Glutamatergic neuron (in vitro differentiated cells): ENCODE results near the gene TFAP2C. TPM values are rescaled to one million over a fixed set of nuclear protein-coding genes. Genes with fewer than 3 reads are reported as not detected.
A peak's percentile ranks its signal among the peaks of the same experiment; 100 is the strongest.

Experiments used
- DNase-seq: peaks from one replicate; pipeline ENCODE4 v3.0.0; 2022
- H3K27ac Mint-ChIP-seq: one replicate; pipeline ENCODE4 v1.8.0; 2020; ENCODE audit warnings: mild to moderate bottlenecking, mixed read lengths, inconsistent platforms; ENCODE audit not compliant: unreplicated experiment
- H3K27me3 Mint-ChIP-seq: one replicate; pipeline ENCODE4 v1.8.0; 2020; ENCODE audit warnings: mild to moderate bottlenecking, moderate library complexity, mixed read lengths, inconsistent platforms; ENCODE audit not compliant: unreplicated experiment
- H3K36me3 Mint-ChIP-seq: one replicate; pipeline ENCODE4 v1.8.0; 2020; ENCODE audit warnings: mild to moderate bottlenecking, mixed read lengths, inconsistent platforms; ENCODE audit not compliant: unreplicated experiment
- H3K4me1 Mint-ChIP-seq: one replicate; pipeline ENCODE4 v1.8.0; 2020; ENCODE audit warnings: mild to moderate bottlenecking, low read depth, mixed read lengths, inconsistent platforms; ENCODE audit not compliant: unreplicated experiment
- H3K4me3 Mint-ChIP-seq: one replicate; pipeline ENCODE4 v1.8.0; 2020; ENCODE audit warnings: mild to moderate bottlenecking, mixed read lengths, inconsistent platforms; ENCODE audit not compliant: unreplicated experiment
- H3K9me3 Mint-ChIP-seq: one replicate; pipeline ENCODE4 v1.8.0; 2020; ENCODE audit warnings: mild to moderate bottlenecking, moderate library complexity, mixed read lengths, inconsistent platforms; ENCODE audit not compliant: unreplicated experiment
- total RNA-seq: library from RNA; stranded (reverse); fragmentation: NEBNext Ultra II Directional; extraction: Animal tissue kit (Norgen Biotek cat#: 25700); gene quantifications from one replicate; pipeline ENCODE4 v1.2.1, GENCODE V29; 2021; ENCODE audit not compliant: unreplicated experiment
- TF ChIP-seq, protein P1 (sequence below): fragments of 200-600 bp; sonication (generic); IDR thresholded peaks from one replicate; pipeline ENCODE4 v1.5.0; 2021; ENCODE audit not compliant: partially characterized antibody, unreplicated experiment

The TFAP2C gene
- total RNA-seq, 1 donor from 2014 or later, result 35.3 TPM

DNA sequence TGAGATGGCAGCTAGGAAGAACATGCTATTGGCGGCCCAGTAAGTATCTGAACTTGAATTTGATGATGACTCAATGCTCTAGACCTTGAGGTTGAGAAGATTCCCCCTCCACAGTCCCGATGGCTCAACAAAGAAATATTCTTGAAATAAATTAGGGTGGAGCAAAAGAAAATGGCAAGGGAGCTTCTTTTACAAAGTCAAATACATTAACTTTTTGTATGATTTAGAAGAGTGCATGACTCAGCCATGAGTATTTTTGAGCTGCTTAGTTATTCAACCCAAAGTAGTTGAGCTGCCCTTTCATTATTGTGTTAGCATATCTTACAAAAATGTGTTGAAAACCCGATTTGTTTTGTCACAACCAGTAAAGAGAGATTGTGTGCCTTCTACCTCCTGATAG is 7.6 kb downstream of the TFAP2C start:
- Mint-ChIP-seq H3K4me1 (peaks cover 36% of the 10 kb centered on the region), H3K27me3 (peaks cover under 1% of the 10 kb centered on the region), H3K27ac (no peak overlapping the region), H3K9me3 (peaks cover 7% of the 10 kb centered on the region), H3K36me3 (peaks cover 8% of the 10 kb centered on the region), H3K4me3 (no peak overlapping the region)
- DNase-seq, result no peak
- TF ChIP-seq, protein P1, sequence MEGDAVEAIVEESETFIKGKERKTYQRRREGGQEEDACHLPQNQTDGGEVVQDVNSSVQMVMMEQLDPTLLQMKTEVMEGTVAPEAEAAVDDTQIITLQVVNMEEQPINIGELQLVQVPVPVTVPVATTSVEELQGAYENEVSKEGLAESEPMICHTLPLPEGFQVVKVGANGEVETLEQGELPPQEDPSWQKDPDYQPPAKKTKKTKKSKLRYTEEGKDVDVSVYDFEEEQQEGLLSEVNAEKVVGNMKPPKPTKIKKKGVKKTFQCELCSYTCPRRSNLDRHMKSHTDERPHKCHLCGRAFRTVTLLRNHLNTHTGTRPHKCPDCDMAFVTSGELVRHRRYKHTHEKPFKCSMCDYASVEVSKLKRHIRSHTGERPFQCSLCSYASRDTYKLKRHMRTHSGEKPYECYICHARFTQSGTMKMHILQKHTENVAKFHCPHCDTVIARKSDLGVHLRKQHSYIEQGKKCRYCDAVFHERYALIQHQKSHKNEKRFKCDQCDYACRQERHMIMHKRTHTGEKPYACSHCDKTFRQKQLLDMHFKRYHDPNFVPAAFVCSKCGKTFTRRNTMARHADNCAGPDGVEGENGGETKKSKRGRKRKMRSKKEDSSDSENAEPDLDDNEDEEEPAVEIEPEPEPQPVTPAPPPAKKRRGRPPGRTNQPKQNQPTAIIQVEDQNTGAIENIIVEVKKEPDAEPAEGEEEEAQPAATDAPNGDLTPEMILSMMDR, result no peak

DNA sequence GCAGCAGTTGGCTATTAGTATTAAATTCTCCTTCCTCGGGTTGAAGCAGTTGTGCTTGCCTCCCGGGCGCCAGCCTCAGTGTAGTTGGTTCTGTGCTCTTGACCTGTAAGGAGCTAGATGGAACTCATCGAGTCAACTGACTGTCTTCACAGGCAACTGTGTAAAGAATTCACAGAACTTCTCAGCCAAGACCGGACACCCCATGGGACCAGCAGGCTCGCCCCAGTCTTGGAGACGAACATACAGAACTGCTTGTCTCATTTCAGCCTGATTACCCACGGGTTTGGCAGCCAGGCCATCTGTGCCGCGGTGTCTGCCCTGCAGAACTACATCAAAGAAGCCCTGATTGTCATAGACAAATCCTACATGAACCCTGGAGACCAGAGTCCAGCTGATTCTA is 8.5 kb downstream of the TFAP2C start:
- H3K9me3 Mint-ChIP-seq, result no peaks in the 10 kb centered on the region
- peaks cover 9% of the 10 kb centered on the region for H3K36me3 Mint-ChIP-seq
- peak overlapping the region; percentile 41 for H3K4me3 Mint-ChIP-seq
- TF ChIP-seq, protein P1, result no peak
- DNase-seq, result peak; percentile 34
- H3K27ac Mint-ChIP-seq, result no peak overlapping the region
- H3K27me3 Mint-ChIP-seq, result peaks cover 2% of the 10 kb centered on the region
- peaks cover 31% of the 10 kb centered on the region for H3K4me1 Mint-ChIP-seq

DNA sequence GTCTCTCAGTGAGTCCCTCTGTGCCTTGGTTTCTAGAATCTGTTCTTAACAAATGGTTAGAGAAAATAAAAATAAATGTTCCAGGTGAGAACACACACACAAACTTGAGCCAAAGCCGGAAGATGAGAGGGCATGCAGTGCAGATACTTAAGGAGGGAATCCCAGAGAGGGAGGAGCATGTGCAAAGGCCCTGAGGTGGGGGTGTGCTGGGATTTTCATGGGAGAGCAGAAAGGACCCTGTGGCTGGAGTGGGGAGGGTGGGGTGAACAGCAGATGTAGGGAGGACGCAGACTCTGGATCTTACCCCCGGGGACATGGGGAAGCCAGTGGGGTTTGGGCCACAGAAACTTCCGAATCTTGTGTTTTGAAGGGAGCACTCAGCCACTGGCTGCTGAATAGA is 17.5 kb downstream of the TFAP2C start:
- H3K27me3 Mint-ChIP-seq, result peaks cover 3% of the 10 kb centered on the region
- TF ChIP-seq, protein P1, result no peak
- no peak overlapping the region for H3K27ac Mint-ChIP-seq
- H3K4me1 Mint-ChIP-seq, result peaks cover 2% of the 10 kb centered on the region
- peaks cover 20% of the 10 kb centered on the region for H3K36me3 Mint-ChIP-seq
- no peaks in the 10 kb centered on the region for H3K9me3 Mint-ChIP-seq
- DNase-seq, result no peak
- no peak overlapping the region for H3K4me3 Mint-ChIP-seq

DNA sequence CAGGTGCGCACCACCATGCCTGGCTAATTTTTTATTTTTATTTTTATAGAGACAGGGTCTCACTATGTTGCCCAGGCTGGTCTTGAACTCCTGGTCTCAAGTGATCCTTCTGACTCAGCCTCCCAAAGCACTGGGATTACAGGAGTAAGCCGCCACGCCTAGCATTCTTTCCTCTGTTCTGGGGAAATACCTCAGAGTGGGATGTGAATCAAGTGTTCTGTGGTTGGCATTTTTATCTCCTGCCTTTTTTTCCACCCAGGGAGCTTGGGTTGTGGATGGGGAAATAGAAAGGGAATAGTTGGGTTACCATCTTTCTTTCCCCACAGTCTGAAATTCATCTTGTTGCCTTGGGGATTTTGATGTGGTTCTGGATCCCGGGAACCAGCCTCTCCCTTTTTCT is 24.1 kb downstream of the TFAP2C start:
- no peaks in the 10 kb centered on the region for H3K27me3 Mint-ChIP-seq
- H3K4me3 Mint-ChIP-seq, result no peak overlapping the region
- peaks cover 2% of the 10 kb centered on the region for H3K9me3 Mint-ChIP-seq
- no peaks in the 10 kb centered on the region for H3K4me1 Mint-ChIP-seq
- no peak overlapping the region for H3K27ac Mint-ChIP-seq
- no peak for DNase-seq
- H3K36me3 Mint-ChIP-seq, result peaks cover 3% of the 10 kb centered on the region
- TF ChIP-seq, protein P1, result no peak

DNA sequence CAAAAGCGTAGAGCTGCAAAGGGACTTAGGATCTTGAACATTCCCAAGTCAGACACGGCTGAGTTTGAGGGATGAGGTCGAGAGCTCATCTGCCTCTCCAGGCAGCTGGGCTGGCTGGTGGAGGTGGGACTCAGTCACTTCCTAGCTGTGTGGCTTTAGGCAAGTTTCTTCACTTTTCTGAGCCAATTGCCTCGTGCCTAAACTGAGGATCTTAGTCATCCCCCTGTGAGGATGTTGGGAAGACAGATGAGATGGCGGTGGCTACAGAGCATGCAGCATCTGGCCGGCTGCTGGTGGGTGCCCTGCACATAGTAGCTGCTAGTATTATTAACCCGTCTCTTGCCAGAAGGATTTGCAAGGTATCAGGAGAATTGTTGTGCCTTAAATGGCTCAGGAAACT is 27.5 kb downstream of the TFAP2C start:
- no peak overlapping the region for H3K4me3 Mint-ChIP-seq
- no peaks in the 10 kb centered on the region for H3K36me3 Mint-ChIP-seq

More for the DNA sequence above, 27.5 kb downstream of the TFAP2C start:
- TF ChIP-seq, protein P1, result no peak
- DNase-seq, result no peak
- Mint-ChIP-seq H3K9me3 (peaks cover 2% of the 10 kb centered on the region), H3K27ac (no peak overlapping the region), H3K27me3 (no peaks in the 10 kb centered on the region), H3K4me1 (no peaks in the 10 kb centered on the region)
